GM12872 (cell line): ENCODE measurements around the gene PLXDC1.

ENCODE experiments used
- TF ChIP-seq, protein P1 (sequence below): IDR thresholded peaks from 3 replicates; pipeline ENCODE4 v1.5.1; 2011; ENCODE audit warnings: low read depth, mild to moderate bottlenecking, low read length, moderate library complexity; ENCODE audit not compliant: insufficient read depth

The PLXDC1 gene

GRCh38 chr17:39150795-39151149 lies 665 bp downstream of the PLXDC1 start:
- TF ChIP-seq, protein P1, sequence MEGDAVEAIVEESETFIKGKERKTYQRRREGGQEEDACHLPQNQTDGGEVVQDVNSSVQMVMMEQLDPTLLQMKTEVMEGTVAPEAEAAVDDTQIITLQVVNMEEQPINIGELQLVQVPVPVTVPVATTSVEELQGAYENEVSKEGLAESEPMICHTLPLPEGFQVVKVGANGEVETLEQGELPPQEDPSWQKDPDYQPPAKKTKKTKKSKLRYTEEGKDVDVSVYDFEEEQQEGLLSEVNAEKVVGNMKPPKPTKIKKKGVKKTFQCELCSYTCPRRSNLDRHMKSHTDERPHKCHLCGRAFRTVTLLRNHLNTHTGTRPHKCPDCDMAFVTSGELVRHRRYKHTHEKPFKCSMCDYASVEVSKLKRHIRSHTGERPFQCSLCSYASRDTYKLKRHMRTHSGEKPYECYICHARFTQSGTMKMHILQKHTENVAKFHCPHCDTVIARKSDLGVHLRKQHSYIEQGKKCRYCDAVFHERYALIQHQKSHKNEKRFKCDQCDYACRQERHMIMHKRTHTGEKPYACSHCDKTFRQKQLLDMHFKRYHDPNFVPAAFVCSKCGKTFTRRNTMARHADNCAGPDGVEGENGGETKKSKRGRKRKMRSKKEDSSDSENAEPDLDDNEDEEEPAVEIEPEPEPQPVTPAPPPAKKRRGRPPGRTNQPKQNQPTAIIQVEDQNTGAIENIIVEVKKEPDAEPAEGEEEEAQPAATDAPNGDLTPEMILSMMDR: no peak

- TF ChIP-seq, protein P1: no peak
Measured at GRCh38 chr17:39150104-39150634, 1.3 kb downstream of the PLXDC1 start.

GRCh38 chr17:39147221-39148185 lies 3.9 kb downstream of the PLXDC1 start:
- TF ChIP-seq, protein P1: no peak

- TF ChIP-seq, protein P1: no peak
Measured at GRCh38 chr17:39146273-39146672, 5.2 kb downstream of the PLXDC1 start.

GRCh38 chr17:39145143-39145542 lies 6.3 kb downstream of the PLXDC1 start:
- TF ChIP-seq, protein P1: no peak

GRCh38 chr17:39144416-39144840 lies 7.0 kb downstream of the PLXDC1 start:
- TF ChIP-seq, protein P1: no peak

DNA sequence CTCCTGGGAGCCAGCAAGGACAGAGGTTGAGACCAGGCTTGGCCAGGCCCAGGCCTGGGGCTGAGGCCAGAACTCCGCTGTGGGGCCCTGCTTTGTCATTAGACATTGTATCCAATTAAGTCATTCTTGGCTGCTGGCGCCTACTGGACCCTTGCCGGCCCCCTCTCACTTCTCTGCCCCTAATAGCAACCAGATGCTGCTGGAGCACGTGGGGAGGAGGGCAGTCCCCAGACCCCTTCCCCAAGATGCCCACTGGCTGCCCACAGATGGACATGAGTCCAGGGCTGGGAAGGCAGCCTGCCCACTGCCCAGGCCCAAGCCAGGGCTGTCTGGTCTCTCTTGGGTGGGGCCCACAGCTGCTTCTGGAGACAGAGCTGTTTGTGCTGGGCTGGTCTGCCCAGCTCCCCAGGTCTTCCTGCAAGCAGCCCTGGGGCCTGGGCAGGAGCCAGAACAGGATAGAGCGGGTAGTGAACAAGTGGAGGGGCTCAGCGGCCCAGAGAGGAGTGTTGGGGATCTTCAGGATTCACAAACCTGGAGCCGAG lies 7.8 kb downstream of the PLXDC1 start:
- TF ChIP-seq, protein P1: no peak
